GM13976 (cell line): ENCODE measurements around the gene SLC44A2.

Source experiments
- DNase-seq: peaks from one replicate; pipeline ENCODE4 v3.0.0; 2012; ENCODE audit warnings: low spot score
- CTCF ChIP-seq: IDR thresholded peaks from 2 replicates; pipeline ENCODE4 v1.5.1; 2012; ENCODE audit warnings: borderline replicate concordance, mild to moderate bottlenecking; ENCODE audit not compliant: insufficient read depth; ENCODE audit errors: extremely low read depth, missing control alignments, control extremely low read depth
- in situ Hi-C: fragments of 300-500 bp; cut with MboI; formaldehyde crosslinking; loops from one replicate; pipeline ENCODE4 v1.12.0; 2022; ENCODE audit warnings: low sequenced_read_pairs, mixed read lengths, inconsistent platforms; ENCODE audit not compliant: unreplicated experiment

SLC44A2 gene

GRCh38 chr19:10615429-10616023 lies 9.8 kb upstream of the SLC44A2 start:
- no peak for DNase-seq
- TF ChIP-seq CTCF, result no peak
- in situ Hi-C loops, result no loop called here

- no peak for TF ChIP-seq CTCF
- in situ Hi-C loops, result no loop called here
- DNase-seq, result no peak
Measured at GRCh38 chr19:10617409-10618121, 7.8 kb upstream of the SLC44A2 start.

GRCh38 chr19:10618846-10619245 lies 6.5 kb upstream of the SLC44A2 start:
- in situ Hi-C loops, result no loop called here
- TF ChIP-seq CTCF, result no peak
- DNase-seq, result no peak

GRCh38 chr19:10620786-10621185 lies 4.6 kb upstream of the SLC44A2 start:
- no peak for DNase-seq
- in situ Hi-C loops, result no loop called here
- no peak for TF ChIP-seq CTCF

- no peak for TF ChIP-seq CTCF
- DNase-seq, result no peak
- in situ Hi-C loops, result no loop called here
Measured at GRCh38 chr19:10621966-10622365, 3.4 kb upstream of the SLC44A2 start.

GRCh38 chr19:10624585-10624984 lies 768 bp upstream of the SLC44A2 start:
- TF ChIP-seq CTCF, result no peak
- in situ Hi-C loops, result no loop called here
- DNase-seq, result no peak
